ENCODE results near the gene RPS6KA2.
"Not testable (repeated sequence)": the region's sequence is repeated elsewhere in the genome, so short reads cannot be mapped to it uniquely, and the experiment has no call there.

The RPS6KA2 gene

DNA sequence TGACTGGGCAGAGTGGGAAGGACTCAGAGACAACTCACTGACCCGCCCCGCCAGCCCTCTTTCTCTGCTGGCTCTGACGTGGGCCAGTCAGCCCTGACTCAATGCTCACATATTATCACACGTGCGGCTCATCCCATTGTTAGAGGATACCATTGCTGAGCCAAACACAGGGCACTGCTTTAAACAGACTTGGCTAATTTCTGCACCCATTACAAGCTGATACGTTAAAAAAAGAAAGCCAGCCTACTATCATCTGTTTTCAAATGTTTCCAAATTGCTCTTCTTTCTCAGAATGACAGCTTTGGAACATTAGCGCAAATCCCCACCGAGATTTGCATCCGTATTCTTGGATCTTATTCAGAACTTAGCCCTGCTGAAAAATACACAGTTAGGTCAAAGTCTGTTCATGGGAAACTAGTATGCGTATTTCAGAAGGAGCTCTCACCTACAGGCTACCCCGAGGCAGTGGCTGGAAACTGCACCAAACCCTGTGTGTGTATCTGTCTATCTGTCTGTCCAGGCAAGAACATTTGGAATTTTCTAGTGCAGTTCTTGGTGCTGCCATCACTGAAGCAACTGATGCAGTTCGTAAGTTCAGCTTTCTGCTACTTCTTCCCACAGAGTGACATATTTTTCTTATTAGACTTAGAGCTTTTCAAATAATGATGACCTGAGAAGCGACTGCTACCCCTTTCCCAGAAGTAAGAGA, 73.3 kb downstream of the RPS6KA2 start:
- no peak for DNase-seq (ENCODE audit: low read depth)

DNA sequence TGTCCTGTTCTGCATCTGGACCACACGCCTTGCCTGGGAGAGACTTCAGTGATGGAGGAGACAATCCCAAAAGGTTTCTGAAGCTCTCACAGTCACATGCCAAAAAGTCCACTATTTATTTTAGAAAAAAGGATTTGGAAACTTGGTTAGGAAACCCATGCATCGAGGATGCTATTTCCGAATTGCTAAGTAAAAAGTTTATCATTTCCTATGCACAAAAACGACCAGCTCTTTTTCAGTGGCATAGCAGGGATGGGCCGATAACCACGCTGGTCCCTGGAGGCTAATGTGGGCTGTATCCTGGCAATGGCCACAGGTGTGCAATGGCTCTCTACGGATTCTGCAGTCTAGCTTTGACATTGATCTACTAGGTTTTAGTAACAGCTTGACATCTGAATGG, 74.5 kb downstream of the RPS6KA2 start:
- no peak for DNase-seq (ENCODE audit: low read depth)

DNA sequence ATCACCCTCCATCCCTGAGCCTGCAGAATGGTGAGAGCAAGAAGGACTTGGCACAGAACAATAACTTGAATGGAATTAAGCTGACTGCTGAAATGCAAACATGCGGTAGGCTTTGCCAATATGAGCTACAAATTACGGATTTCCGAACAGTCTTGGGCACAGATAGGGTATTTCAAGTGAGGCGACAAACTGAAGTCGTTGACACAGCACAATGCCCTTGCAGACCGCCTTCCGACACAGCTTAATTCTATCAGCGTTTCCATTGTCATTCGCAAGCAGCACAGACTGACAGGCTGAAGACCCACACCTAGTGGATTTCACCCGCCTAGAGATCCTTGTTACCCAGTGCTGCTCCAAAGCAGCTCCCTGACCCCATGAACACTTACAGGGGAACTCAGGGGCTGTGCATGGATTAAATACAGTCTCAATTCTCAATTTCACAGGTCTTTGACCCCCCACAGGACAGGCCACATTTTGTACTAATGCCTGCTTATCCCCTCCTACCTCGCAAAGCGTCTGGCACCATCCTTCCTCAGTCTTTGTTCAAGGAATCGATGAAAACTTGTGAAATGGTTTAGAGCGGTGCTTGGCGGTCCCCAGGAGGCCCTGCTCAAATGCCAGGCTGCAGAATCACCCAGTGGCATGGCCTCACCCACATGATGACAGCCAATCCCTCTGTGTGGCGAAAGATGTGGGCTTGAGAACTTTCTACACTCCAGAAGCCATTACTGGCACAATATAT, 75.1 kb downstream of the RPS6KA2 start:
- no peak for DNase-seq (ENCODE audit: low read depth)

DNA sequence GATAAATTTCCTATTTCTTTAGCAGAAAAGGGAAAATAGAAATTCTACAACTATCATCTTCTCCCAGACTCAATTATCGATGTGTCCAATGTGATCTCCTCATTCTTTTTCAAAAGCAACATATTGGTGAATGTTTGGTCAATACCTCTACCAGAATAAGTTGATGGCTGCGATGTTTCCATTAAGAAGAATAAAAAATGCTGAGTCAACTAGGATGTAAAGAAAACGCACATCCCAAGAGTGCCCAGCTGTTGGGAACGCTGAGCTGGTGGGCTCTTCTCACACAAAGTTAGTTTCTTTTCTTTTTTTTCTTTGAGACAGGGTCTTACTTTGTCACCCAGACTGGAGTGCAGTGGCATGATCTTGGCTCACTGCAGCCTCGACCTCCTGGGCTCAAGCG, 80.4 kb downstream of the RPS6KA2 start:
- no peak for DNase-seq (ENCODE audit: low read depth)

DNA sequence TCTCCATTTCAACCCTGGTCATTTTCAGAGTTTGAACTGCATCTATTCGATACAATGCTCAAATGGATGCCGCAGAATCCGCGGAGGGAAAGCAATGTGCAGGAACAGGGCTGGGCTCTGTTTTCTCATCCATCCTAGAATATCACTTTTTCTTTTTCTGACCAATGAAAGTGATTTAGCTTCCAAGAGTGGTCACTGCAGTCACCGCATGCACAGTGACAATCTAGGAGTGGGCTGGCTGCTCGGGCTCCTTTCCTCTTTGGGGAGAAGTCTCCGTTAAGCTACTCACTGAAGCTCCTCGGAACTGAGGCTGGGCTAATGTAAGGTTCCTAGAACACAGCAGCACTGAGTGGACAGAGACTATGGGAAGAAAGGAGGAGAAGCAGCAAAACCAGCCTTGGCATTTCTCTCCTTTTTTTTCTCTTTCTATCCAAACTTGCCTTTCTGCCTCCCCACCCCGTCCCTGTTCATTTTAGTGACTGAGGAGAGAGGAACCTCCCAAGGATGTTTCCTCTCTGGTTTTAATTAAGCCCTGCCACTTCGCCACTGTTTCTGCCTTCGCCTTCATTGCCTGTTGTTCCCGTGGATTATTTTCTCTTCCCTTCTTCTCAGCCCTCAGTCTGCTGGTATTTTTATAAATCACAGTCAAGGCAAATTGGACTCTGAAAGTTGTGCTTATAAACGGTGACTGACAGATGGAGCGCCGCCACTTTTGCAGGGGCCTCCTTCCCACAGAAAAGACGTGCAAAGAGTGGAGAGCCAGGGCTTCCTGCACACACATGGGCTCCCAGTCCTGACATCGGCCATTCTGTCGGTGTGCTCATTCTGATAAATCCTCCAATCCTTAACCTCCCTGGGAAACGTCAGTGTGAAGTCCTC, 81.7 kb downstream of the RPS6KA2 start:
- DNase-seq (ENCODE audit: low read depth): no peak

DNA sequence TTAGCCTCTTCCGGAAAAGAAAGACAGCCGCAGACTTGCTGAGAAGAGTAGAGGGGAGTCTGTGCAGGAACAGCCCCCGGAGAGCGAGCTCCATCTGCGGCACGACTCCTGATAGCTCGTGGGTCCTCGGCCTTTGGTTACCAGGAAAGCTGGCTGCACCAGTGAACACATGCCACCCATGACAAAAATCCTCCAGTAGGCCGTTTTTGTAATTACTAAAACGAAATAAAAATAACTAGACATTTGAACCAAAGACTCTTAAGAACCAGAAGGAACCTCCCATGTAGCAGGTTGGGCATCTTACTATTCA, 82.8 kb downstream of the RPS6KA2 start:
- no peak for DNase-seq (ENCODE audit: low read depth)

DNA sequence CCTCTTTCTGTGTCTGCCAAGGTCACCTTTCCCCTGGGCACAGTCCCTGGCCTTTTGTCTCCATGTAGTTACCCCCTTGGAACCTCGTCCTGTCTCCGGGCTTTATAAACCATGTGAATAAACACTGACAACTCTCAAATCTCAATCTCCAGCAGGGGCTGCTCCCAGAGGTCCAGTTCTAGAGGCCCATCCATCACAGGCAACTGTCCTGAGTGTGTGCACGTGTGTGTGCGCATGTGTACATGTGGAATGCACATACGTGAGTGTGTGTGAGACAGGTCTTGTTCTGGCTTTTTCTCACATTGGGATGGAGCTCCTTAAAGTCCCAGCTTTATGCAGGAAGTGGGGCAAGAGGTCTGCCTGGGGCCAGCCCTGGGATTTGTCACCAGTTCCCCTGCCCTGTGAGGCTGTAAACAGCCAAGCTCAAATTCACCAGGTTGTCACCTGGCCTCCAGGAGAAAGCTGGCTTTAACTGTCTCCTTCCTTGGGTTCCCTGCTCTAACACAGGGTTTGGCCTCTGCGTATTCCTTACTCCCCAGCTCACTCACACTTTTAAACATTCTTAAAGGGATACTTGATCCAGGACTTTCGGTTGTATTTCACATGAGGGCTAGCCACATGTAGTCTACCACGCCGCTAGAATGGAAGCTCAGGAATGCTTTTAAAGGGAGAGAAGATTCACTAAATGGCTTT, 83.3 kb downstream of the RPS6KA2 start:
- no peak for DNase-seq (ENCODE audit: low read depth)

DNA sequence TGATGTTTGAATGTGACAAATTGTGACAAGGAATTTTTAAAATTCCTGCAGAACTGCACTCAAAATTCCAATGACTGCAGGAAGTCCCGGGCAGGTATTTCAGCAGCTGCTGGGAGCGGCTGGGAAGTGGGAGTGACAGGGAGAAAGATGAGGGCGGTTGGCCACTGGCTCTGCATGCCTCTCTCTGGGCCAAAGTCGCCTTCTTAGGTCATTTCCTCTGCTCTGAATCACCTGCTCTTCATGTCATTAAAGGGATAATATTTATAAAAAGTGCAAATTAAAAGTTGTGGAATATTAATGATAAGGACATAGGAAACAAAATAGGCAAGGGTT, 84.5 kb downstream of the RPS6KA2 start:
- DNase-seq (ENCODE audit: low read depth): no peak

DNA sequence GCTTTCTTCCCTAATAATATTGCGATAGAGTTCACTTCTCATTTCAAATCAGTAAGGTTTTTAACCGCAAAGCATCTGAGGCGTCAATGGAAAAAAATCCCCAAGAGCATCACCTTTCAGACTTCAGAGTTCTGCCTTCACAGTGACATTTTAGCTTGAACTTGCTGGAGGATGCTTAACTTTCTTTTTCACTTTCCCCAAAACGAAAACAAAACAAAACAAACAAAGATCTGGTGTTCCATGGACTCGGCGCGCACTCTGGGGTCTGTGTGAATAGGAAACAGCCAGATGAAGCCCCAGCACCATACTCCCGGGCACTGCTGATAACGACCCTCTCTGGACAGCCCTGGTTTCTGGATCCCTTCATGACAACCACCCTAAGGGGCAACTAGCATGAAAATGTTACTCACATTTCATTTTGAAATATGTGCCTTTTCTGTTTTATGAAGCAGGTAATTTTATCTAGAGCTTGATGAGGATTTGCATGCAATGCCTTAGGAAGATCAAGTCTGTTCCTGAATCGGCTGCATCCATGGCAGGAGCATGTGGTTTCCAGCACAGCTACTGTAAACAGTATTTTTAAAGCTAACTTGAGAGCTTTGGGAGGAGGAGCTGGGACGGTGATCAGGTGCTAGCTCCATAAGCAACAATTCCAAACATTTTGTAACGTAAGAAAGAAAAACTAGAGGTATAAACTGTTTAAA, 85.0 kb downstream of the RPS6KA2 start:
- DNase-seq (ENCODE audit: low read depth): no peak

DNA sequence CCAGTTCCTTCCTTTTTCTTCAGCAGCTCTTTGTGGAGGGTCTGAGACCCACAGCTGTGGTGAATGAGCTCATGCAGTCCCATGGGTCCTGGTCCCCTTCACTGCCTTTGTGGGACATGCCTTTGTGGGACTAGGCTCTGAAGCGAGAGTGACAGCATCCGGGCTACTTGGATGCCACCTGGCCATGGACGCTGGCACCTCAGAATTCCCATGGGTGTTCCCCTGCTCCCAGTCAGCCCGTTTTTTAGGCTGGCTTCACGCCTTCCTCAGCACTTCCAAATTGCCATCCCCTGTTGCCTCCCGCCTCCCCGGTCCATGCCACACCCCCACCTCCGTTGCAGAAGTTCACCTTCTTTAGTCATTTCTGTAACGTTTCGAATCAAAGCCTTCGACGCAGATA, 85.7 kb downstream of the RPS6KA2 start:
- no peak for DNase-seq (ENCODE audit: low read depth)

DNA sequence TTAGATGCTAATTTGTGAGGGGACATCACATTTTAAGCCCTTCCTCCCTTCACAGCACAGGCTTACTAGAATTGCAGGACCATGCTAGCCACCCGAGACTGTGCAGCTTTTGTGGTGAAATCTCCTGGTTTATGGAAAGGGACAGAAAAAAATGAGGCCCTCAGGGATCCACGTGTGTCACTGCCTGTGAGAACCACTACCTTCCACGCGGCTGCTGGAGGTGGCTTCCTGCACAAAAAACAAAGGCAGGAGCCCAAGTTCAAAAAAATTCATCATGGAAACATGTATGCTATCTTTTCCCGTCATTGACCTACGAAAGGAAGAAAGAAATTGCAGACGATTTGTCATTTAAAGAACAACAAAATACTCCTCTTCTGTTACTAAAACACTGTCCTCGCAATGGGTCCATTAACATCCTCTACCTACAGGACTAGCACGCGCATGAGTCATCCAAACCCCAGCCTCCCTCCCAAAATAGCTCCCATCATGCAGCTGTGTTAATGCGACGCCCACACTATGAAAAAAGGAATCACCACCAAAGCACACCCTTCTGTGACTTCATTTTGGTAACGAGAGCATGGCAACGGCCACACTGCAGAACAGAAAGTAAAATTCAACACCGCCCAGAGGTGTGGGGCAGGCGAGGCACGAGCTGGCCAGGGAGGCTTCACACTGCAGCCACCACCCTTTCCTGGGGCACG, 86.3 kb downstream of the RPS6KA2 start:
- DNase-seq (ENCODE audit: low read depth): peak; percentile 51

DNA sequence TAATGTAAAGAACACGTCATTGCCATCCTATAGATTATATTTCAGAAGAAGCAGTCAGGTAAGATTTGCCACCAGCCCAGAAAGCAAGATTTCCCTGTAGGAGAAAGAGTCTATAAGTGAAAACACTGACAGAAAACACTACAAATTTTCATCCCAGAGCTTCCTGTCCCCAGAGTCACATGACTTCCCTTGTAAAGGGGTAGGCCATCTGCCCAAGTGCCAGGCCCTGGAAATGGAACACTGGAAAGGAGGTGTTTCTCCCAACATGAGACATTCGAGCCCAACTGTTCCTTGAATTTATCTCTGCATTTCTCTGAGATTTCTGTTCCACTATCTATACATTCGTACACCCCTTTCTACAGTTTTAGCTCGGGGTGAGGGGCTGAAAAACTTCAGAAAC, 87.5 kb downstream of the RPS6KA2 start:
- DNase-seq (ENCODE audit: low read depth): no peak

DNA sequence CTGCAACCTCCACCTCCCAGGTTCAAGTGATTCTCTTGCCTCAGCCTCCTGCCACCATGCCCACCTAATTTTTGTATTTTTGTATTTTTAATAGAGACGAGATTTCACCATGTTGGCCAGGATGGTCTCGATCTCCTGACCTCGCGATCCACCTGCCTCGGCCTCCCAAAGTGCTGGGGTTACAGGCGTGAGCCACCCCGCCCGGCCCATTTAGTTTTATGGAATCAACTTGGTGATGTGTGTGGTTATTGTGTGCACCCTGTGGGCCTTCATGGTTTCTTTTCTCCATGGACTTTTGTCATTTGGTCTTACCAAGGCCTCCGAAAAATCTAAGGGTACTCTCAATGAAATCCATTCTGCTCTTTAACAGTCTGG, 88.1 kb downstream of the RPS6KA2 start:
- DNase-seq (ENCODE audit: low read depth): not testable (repeated sequence)

DNA sequence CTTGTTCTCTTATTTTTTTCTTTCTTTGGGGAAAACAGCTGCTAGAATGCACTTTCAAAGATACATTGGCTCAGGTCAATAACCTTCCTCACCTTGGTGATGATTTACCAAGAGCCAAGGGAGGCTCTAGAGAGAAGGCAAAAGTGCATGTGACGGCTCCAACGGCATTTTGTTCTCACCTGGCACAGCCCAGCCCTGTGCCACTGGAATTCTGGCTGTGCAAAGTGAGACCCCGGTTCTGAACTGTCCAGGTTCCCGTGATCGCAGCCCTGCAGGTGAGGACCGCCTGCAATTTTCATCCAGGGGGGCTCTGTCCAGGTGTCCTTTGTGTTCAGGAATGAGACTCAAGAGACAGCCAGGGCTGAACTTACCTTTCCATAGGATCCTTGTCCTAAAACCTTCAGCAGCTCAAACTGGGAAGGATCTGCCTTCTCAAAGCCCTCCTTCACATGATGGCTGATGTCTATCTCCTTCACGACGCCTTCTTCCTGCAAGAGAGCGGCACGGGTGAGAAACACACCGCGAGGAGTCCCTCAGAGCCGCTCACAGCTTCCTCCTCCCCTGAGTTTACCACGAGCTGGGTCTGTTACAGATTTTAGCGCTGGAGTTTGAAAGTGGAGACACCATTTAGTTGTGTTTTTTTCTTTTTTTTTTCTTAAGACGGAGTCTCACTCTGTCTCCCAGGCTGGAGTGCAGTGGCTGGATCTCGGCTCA, 88.6 kb downstream of the RPS6KA2 start:
- DNase-seq (ENCODE audit: low read depth): no peak

DNA sequence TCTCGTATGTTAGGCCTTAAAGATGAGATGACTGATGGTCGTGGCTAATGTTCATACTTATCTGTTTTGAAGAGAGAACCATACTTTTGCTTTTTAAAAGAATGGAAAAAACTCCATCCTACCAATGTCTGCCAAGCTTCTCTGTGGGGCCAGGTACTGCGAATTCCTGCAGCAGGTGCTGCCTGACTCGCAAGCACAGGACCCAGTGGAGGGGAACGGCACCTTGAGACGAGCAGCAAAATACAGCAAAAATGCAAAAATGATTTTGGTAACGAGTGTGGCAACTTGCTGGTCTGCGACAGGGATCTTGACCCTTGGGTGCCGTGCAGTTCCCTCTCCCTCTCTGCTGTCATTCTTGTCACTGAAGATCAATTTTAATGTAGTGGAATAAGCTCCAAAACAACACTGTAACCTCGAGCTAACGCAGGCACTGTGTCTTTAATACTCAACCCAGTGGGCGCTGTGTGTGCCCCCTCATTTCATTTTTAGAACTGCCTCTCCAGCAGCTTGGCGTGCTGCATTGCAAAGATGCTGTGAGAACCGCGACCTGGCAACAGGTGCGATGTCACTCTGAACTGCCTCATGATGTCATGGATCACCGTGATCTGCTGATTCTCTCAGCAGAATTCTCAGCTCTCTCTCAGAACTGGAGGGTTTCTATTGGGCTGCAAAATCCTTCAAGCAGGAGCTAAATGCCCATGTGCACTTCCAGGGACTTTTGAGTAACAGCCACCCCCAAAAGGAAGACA, 92.2 kb downstream of the RPS6KA2 start:
- DNase-seq (ENCODE audit: low read depth): no peak

DNA sequence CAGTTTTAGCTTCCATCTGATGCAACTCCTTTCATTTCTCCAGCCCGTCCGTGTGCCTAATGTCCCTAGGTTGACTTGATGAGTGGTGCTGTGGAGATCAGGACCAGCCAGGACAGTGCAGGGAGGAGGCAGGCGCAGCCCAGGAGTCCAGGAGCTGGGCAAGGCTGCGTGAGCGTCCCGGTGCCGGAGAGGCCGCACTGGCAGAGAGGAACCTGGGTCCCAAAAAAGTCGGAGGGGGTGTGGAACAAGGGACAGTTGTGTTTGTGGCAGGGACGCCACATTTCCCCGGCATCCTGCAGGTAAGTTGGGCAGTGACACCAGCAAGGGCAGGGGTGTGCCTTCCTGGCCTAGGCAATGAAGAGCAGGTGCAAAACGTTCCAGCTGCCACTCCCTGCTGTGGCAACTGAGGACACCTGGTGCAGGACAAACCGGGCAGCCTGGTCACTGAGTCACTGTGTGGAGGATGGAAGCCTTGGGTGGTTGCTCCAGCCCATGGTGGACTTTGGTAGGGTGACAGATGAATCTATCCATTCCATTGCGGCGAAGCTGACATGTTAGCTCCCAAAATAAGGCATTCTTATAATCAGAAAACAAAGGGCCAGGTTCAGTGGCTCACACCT, 93.7 kb downstream of the RPS6KA2 start:
- DNase-seq (ENCODE audit: low read depth): no peak

DNA sequence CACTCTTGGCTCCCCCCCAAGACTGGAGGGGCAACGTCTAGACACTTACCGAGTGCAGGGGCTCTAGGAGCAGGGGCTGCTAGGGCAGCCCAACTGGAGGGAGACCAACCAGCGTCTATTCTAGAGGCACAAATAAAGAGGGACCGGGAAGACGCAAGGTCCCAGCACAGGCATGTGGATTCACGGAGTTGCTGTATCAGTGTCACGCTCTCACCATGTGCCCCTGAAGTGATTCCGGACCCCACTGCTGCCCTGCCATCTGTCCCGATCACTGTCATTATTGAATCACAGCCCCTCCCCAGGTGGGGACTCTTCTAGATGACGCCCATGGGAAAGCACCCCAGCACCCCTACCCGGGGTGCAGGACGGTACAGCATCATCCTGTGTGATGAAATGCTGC, 94.7 kb downstream of the RPS6KA2 start:
- no peak for DNase-seq (ENCODE audit: low read depth)

DNA sequence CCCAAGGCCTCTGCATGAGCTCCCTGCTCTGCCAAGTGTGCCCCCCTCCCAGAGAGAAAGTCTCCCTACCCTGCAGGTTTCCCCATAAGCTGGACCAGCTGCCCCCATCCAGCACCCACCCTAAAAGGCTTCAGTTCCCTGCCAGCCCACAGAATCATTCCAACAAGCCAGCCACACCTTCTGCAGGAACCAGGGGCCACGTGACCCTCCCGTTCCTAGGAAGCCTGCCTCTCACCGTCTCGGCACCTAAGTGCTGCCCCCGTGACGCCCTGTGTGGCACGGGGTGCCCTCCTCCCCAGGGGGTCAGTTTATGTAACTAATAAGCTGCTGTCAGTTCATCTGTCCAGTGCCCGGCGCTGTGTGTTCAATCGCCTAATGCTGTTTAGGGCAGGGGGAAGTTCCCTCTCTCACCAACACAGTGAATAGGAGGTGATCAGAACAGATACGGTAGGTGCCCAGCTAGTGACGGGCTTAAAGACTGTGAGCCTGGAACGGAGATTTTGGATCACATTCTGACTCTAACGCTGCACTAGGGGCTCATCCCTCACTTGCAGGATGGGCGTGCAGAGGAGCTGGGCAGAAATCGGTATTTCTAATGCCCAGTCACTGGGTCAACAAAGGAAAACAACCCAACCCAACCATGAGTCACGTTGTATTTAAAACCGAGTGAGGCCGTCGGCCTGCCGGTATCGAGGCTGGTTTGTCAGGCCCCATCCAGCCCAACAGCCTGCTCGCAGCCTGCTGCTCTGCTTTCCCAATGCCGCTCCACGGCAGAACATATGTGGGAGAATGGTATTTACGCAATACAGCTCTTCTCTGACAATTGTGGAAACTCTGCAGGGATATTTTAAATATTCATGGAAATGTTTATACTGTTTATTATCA, 96.6 kb downstream of the RPS6KA2 start:
- DNase-seq (ENCODE audit: low read depth): no peak
